Embryonic facial prominence (tissue), 1 donor: ENCODE measurements around the gene OGFR.
A peak's percentile ranks its signal among the peaks of the same experiment; 100 is the strongest.

Source experiments
- DNase-seq: peaks from one replicate; pipeline ENCODE4 v3.0.0-alpha.2; 2016; ENCODE audit errors: extremely low spot score

Gene OGFR

GRCh38 chr20:62782149-62782892, 22.3 kb upstream of the OGFR start:
- no peak for DNase-seq

- no peak for DNase-seq
Measured at GRCh38 chr20:62782893-62783278, 21.7 kb upstream of the OGFR start.

DNA sequence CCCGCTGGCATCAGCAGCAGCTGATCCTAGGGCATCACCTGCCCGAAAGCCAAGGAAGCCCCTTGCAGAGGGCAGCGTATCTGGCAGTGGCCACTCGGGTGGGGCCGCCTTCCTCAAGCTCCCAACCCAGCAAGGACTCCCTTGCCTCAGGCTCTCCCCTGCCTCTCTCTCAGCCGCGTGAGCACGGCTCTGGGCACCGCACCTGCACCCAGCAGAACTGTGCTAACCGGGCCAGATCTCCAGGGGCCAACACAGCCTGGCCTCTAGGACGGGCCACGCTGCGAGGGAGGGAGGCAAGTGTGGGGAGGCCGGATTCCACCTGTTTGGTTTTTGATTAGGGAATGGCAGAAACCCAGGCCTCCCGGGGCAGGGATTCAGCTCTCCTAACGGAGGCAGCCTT, 20.1 kb upstream of the OGFR start:
- DNase-seq = no peak

GRCh38 chr20:62785393-62785792, 19.2 kb upstream of the OGFR start:
- DNase-seq = no peak

GRCh38 chr20:62786157-62786556, 18.5 kb upstream of the OGFR start:
- DNase-seq = no peak

GRCh38 chr20:62787321-62787720, 17.3 kb upstream of the OGFR start:
- DNase-seq = no peak

DNA sequence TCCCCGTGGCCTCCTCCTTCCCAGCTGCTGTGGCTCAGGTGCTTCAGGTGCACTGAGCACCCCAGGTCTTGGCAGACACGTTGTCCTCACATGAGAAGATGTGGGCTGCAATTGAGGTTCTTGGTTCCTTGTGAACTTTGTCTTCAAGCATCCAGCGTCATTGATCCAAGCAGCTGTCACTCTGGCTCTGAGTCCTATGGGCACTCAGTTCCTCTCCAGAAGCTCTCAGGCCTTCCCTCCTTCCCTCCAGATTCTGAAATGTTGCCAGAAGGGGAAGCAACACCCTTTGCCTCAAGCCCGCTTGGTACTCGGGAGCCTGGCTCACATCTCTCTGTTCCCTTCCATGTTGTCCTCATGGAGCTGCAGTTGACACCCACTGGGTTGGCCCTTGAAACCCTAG, 16.8 kb upstream of the OGFR start:
- DNase-seq = no peak

GRCh38 chr20:62788607-62789006, 16.0 kb upstream of the OGFR start:
- no peak for DNase-seq

DNA sequence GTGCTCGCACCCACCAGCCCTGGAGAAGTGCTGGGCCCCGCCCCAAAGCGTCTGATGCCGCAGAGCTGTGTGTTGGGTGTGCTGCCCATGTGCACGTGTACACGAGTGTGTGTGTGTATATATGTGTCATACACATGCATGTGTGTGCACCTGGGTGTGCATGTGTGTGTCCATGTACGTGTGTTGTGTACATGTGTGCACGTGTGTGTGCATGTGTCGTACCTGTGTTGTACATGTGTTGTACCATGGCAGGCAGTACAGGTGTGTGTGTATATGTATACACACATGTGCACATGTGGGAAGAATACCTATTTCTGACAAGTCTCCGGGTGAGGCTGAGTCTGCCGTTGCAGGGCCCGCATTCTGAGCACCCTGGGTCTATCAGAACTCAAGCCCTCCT, 14.6 kb upstream of the OGFR start:
- no peak for DNase-seq

DNA sequence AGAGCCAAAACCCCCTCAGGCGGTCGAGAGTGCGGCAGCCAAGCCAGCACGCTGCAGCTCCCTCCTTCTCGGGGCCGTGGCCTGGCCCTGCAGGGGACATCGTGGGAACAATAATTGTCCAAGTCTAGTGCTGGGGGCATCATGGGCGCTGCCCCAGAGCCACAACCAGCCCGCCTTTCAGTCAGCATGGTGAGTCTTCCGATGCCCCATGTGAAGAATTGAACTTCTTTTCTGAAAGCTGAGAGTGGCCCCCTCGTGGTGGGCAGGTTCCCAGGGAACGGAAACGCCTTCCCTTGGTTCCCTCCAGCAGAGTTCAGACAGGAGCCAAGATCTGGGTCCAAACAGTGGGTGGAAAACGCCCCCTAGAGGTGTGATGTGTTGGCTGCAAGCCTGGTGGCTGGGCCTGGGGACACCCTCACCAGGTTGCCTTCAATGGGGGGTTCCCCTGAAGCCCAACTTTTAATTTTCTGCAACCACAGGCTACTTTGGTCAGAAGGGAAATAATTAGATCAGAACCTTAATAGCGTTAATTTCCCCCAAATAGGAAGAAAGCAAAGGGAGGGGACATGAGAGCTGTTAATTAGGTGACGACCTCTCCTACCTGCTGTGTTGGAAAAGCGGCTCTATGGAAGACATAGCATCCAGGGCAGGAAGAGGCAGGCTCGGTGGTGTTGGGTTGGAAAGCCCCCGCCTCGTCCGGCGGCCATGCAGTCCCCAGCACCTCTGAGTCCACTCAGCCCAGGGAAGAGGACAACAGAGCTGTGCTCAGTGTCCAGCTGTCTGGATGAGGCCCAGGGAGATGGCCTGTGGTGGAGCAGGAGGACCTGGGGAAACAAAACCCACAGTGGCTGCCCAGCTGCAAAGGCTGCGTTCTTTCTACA, 13.1 kb upstream of the OGFR start:
- peak; percentile 77 for DNase-seq

DNA sequence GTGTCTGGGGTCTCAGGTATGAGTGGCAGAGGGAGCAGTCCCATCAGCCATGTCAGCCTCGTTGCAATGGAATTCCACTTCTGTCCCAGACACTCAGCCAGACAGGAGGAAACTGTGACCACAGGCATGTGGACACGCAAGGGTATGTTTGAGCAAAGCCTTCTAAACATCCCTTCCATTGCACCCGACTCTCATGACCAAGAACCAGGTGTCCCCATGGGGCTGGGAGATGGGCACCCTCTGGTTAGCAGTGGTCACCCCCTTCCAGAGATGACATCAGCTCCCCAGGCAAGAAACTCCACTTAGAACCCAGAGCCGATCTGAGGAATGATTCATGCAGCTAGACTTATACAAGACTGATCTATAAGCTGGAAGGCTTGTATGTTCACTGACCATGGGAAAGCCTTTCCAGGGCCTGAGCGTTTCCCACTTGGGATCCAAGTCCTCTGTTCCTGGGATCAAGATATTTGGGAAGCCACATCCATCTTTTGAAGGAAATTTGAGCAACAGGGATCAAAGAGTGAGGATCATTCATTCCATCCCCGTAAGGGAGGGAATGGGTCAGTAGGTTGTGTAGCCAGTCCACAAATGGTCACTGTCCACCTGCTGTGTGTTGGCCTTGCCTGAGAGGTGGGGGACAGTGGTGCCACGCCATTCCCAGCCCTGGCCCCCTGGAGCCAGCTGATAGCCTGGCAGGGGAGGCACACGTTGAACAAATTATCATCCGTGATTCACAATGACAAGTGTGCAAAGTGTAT, 12.3 kb upstream of the OGFR start:
- DNase-seq = no peak

DNA sequence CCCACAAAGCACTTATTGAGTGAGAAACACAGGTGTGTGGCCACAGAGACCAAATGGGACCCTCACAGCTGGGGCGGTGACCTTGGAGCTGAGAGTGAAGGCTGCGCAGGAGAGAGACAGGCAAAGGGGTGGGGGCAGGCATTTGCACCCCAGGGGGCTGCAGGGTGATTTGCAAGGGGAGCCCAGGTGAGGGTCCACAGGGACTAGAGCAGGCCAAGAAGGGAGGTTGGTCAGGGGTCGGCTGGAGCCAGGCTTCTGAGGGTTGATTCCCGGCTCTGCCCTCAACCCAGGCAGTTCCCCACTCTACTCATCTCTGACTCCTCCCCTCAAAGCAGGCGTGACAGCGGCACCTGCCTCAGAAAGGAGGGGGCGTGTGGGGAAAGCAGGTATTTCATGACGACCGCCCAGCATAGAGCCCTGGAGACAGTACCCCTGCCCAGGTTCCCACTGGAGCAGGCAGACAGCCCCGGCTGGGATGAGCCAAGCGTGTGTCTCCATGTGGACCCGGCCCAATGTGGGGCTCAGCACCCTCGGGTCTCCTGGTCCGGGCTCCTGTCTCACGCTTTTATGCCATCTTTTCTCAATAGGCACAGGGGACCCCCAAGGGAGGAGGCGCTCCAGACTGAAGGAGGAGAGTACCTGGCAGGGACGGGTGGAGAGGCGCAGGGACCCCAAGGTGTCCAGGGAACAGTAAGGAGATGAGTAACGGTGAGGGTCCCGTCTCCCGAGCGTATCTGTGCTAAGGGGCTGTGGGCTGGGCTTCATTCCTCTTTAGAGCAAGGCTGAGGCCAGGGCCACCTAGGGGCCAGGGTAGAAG, 11.5 kb upstream of the OGFR start:
- no peak for DNase-seq

GRCh38 chr20:62793757-62794006, 11.0 kb upstream of the OGFR start:
- DNase-seq = no peak

DNA sequence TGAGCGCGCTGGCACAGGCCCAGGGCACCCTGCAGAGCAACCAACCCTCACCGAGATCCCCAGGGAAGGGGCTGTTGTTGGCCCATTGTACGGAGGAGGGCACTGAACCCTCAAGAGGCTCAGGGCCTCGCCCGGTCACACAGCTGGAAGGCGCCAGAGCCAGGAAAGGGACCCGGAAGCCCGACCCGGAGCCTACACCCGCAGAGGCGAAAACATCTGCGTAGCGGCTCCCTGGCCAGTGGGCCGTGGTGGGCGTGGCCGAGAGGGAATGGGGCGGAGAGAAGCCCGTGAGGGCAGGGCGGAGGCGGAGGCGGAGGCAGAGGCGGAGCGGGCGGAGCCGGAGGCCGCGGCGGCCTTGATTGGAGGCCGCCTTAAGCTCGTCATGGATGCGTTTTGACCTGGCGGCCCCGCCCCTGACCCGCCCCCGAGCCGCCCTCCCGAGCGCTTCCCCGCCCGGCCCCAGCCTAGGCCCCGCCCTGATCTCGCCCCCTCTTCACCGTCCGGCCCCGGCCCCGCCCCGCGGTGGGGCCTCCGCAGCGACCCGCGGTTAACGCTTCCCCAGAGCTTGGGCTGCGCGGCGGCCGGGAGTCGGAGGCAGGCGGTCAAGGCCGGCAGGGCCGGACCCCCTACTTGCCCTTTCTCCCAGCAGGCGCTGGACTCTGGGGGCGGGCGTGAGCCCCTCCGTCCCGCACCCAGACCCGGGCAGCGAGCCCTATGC, 10.5 kb upstream of the OGFR start:
- DNase-seq = peak; percentile 72

GRCh38 chr20:62795023-62795761, 9.4 kb upstream of the OGFR start:
- no peak for DNase-seq

DNA sequence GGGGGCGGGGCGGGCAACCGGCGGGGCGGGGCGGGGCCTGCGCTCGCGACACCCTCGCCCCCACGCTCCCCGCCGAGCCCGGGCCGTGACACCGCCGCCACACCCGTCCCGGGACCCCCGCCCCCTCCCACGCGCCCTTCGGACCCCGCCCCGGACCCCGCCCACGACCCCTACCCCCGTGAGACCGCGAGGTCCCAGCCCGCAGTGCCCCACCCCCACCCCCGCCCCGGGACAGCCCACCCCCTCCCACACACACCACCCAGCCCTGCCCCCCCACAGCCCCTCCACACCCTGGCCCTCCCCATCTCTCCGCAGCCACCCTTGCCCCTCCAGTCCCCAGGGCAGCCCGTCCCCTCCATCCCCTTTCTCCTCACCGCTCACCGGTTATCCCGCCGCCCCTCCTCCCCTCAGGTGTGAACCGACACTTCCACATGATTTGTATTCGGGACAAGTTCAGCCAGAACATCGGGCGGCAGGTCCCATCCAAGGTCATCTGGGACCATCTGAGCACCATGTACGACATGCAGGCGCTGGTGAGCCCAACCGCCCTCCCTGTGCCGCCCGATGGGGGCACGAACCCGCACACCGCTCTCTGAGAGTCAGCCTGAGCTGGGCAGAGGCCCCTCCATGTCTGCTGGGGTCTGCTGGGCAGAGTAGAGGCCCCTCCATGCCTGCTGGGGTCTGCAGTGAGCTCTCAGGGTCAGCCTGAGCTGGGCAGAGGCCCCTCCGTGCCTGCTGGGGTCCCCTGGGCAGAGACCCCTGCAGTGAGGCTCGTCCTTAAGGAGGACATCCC, 7.7 kb upstream of the OGFR start:
- no peak for DNase-seq

- no peak for DNase-seq
Measured at GRCh38 chr20:62797671-62798532, 6.7 kb upstream of the OGFR start.

GRCh38 chr20:62799036-62799435, 5.6 kb upstream of the OGFR start:
- DNase-seq = no peak

DNA sequence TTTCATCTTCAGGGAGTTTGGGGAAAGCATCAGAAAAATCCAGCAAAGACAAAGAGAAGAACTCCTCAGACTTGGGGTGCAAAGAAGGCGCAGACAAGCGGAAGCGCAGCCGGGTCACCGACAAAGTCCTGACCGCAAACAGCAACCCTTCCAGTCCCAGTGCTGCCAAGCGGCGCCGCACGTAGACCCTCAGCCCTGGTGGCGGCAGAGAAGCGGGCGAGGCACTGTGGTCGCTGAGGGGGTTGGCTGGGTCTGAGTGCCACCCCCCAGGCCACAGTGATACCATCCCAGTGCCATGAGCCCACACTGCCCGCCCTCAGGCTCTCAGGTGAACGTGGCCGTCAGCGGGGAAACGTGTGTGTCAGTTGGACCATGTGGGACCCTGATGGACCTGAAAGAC, 5.2 kb upstream of the OGFR start:
- DNase-seq = no peak
